K562 (cell line): Measurements from ENCODE around the gene PTCRA. TPM values are rescaled to one million over a fixed set of nuclear protein-coding genes. Genes with fewer than 3 reads are reported as not detected.

Experiments
- ATAC-seq: fragments of 200-7000 bp; cut with Tn5 transposase; 3 replicates; pipeline ENCODE4 v1.9.1; 2020; ENCODE audit warnings: moderate library complexity
- BruUV-seq: library from RNA; stranded (reverse); fragments of 400-500 nt; replicated peaks from 2 replicates; lab custom pipeline; 2021; lab: Mats Ljungman, UMichigan
- CTCF ChIA-PET: fragments of 300-600 bp; formaldehyde crosslinking; extraction: SDS; loops from one replicate; lab custom pipeline; 2021; ENCODE audit warnings: low intra/inter-chr PET ratio; lab: Yijun Ruan, JAX
- POLR2A ChIA-PET: fragments of 300-600, 350-650 bp; sonication (Branson Sonifier 250); formaldehyde crosslinking; extraction: SDS; loops from one replicate; lab custom pipeline; 2021; ENCODE audit warnings: antibody characterized with exemption, inconsistent platforms; lab: Yijun Ruan, JAX
- DNase-seq, 4 experiments: peaks; one replicate each; pipeline versions ENCODE4 v3.0.0 to v3.0.0-alpha.2; 2011 to 2018; ENCODE audit warnings: low spot score in 3 of 4, mixed read lengths in 3 of 4; ENCODE audit errors: extremely low read depth in 1 of 4
- FAIRE-seq: peaks from 2 replicates; lab custom pipeline; 2011; peaks lifted over from hg19 to GRCh38; lab: Jason Lieb, UNC
- H2AFZ ChIP-seq: 2 replicates; pipeline ENCODE4 v1.6.0; 2011; ENCODE audit warnings: low read depth, low read length, control low read depth, inconsistent platforms
- H3K27ac ChIP-seq: fragments of 200-600 bp; 3 replicates; pipeline ENCODE4 v1.8.0; 2011; ENCODE audit warnings: low read depth, mild to moderate bottlenecking, control low read depth, inconsistent platforms, low read length, moderate library complexity, mixed read lengths; ENCODE audit errors: extremely low read depth
- H3K27me3 ChIP-seq, 2 experiments: fragments of 300-600 bp in 1 of 2; 2 replicates in 1 of 2; 3 replicates in 1 of 2; pipeline versions ENCODE4 v1.6.0 to v1.8.0; 2011; ENCODE audit warnings: inconsistent platforms in 2 of 2, low read length in 2 of 2, mild to moderate bottlenecking in 1 of 2, mixed read lengths in 1 of 2, moderate library complexity in 1 of 2; ENCODE audit not compliant: control insufficient read depth in 2 of 2, insufficient read depth in 2 of 2
- H3K36me3 ChIP-seq: fragments of 300-600 bp; 3 replicates; pipeline ENCODE4 v1.8.0; 2011; ENCODE audit warnings: mild to moderate bottlenecking, low read length, inconsistent platforms; ENCODE audit not compliant: control insufficient read depth, insufficient read depth
- H3K4me1 ChIP-seq, 2 experiments: fragments of 200-600 bp in 1 of 2; replicated peaks in 1 of 2; 2 replicates in 1 of 2; 3 replicates in 1 of 2; pipeline versions ENCODE4 v1.5.1 to v1.8.0; 2011; ENCODE audit warnings: inconsistent platforms in 2 of 2, low read length in 2 of 2, mild to moderate bottlenecking in 1 of 2, mixed read lengths in 1 of 2, moderate library complexity in 1 of 2; ENCODE audit not compliant: control insufficient read depth in 2 of 2, insufficient read depth in 2 of 2
- H3K4me2 ChIP-seq: 2 replicates; pipeline ENCODE4 v1.6.1; 2011; ENCODE audit warnings: low read length, control low read depth, inconsistent platforms, mixed read lengths; ENCODE audit not compliant: insufficient read depth
- H3K4me3 ChIP-seq: fragments of 200-600 bp; sonication (generic), shearing (Covaris generic); 2 replicates; pipeline ENCODE4 v1.5.1; 2016; ENCODE audit warnings: control low read depth, inconsistent platforms
- H3K79me2 ChIP-seq: fragments of 200-600 bp; 3 replicates; pipeline ENCODE4 v1.8.0; 2011; ENCODE audit warnings: low read length, inconsistent platforms; ENCODE audit not compliant: control insufficient read depth, insufficient read depth
- H3K9ac ChIP-seq, 2 experiments: 2 replicates each; pipeline versions ENCODE4 v1.6.0 to v1.6.1; 2011; ENCODE audit warnings: low read depth in 2 of 2, low read length in 2 of 2, control low read depth in 1 of 2, inconsistent platforms in 1 of 2, mild to moderate bottlenecking in 1 of 2, mixed read lengths in 1 of 2; ENCODE audit not compliant: insufficient read depth in 1 of 2
- H3K9me1 ChIP-seq: one replicate; pipeline ENCODE4 v1.6.0; 2011; ENCODE audit warnings: inconsistent platforms, mild to moderate bottlenecking, low read length, moderate library complexity; ENCODE audit not compliant: control insufficient read depth, insufficient read depth
- H3K9me3 ChIP-seq: replicated peaks from 2 replicates; pipeline ENCODE4 v1.5.1; 2011; ENCODE audit warnings: low read depth, low read length, inconsistent platforms; ENCODE audit not compliant: control insufficient read depth, insufficient read depth
- H4K20me1 ChIP-seq: replicated peaks from 2 replicates; pipeline ENCODE4 v1.6.1; 2011; ENCODE audit warnings: low read length, inconsistent platforms, mixed read lengths; ENCODE audit not compliant: control insufficient read depth, insufficient read depth
- ARID1B ChIP-seq: fragments of 450-650 bp; IDR thresholded peaks from 2 replicates; pipeline ENCODE4 v1.6.1; 2016; ENCODE audit warnings: antibody characterized with exemption, mild to moderate bottlenecking, inconsistent platforms
- ARNT ChIP-seq, 2 experiments: fragments of 450-650 bp; IDR thresholded peaks; 2 replicates each; pipeline ENCODE4 v1.6.1; 2016; ENCODE audit warnings: mild to moderate bottlenecking in 1 of 2
- CXXC5 ChIP-seq: fragments of 250-450 bp; sonication (Bioruptor Pico); IDR thresholded peaks from 2 replicates; pipeline ENCODE4 v1.8.0; 2022; ENCODE audit warnings: inconsistent platforms, mild to moderate bottlenecking, moderate library complexity
- EP400 ChIP-seq: fragments of 450-650 bp; IDR thresholded peaks from 2 replicates; pipeline ENCODE4 v1.6.1; 2017; ENCODE audit warnings: antibody characterized with exemption, mild to moderate bottlenecking, moderate library complexity
- HNRNPL ChIP-seq: fragments of 200-400 bp; formaldehyde crosslinking; IDR thresholded peaks from 2 replicates; pipeline ENCODE4 v1.6.1; 2017; ENCODE audit warnings: low read depth, mild to moderate bottlenecking, low read length
- JUND ChIP-seq, 2 experiments: IDR thresholded peaks; 2 replicates in 1 of 2; 3 replicates in 1 of 2; pipeline ENCODE4 v1.6.1; 2011; ENCODE audit warnings: borderline replicate concordance in 2 of 2, low read depth in 2 of 2, low read length in 2 of 2, improper control_type of control experiment in 1 of 2, missing biosample characterization in 1 of 2, missing genetic modification characterization in 1 of 2, missing genetic modification reagents in 1 of 2
- MYNN ChIP-seq, 2 experiments: sonication (generic); formaldehyde crosslinking in 1 of 2; IDR thresholded peaks; 2 replicates each; pipeline versions ENCODE4 v1.5.0 to v1.6.1; 2016 to 2020; ENCODE audit warnings: antibody characterized with exemption in 1 of 2, missing genetic modification reagents in 1 of 2
- NFIC ChIP-seq: fragments of 450-650 bp; IDR thresholded peaks from 2 replicates; pipeline ENCODE4 v1.6.1; 2017; ENCODE audit warnings: mild to moderate bottlenecking, inconsistent platforms
- SIN3B ChIP-seq: fragments of 450-650 bp; IDR thresholded peaks from 2 replicates; pipeline ENCODE4 v1.6.1; 2017; ENCODE audit warnings: low read depth, mild to moderate bottlenecking, moderate library complexity
- SMAD4 ChIP-seq: fragments of 250-450 bp; sonication (Bioruptor Pico); conservative IDR thresholded peaks from 2 replicates; pipeline ENCODE4 v1.8.0; 2021; ENCODE audit warnings: inconsistent platforms, mild to moderate bottlenecking, moderate library complexity
- SMC3 ChIP-seq: conservative IDR thresholded peaks from 2 replicates; pipeline ENCODE4 v1.6.1; 2011; ENCODE audit warnings: low read depth, low read length, improper control_type of control experiment; ENCODE audit not compliant: insufficient read depth
- TARDBP ChIP-seq: fragments of 450-650 bp; IDR thresholded peaks from 2 replicates; pipeline ENCODE4 v1.6.1; 2016
- ZNF696 ChIP-seq: fragments of 250-450 bp; sonication (Bioruptor Pico); conservative IDR thresholded peaks from 2 replicates; pipeline ENCODE4 v1.4.0; 2020; ENCODE audit warnings: mild to moderate bottlenecking, moderate library complexity
- WGBS: fragments of 100-300 bp; shearing (Covaris generic); methylation state at CpG from one replicate; pipeline ENCODE4 v1.1.6; 2016; ENCODE audit warnings: low coverage, mixed read lengths; ENCODE audit not compliant: insufficient coverage; ENCODE audit errors: missing lambda C conversion rate; 5-methylcytosine and 5-hydroxymethylcytosine counted together
- in situ Hi-C: fragments of 300-500 bp; cut with MboI; formaldehyde crosslinking; loops from 4 replicates; pipeline ENCODE4 v1.15.0; 2018; ENCODE audit warnings: inconsistent platforms, mixed read lengths
- intact Hi-C: fragments of 100-400 bp; cut with micrococcal nuclease; formaldehyde crosslinking; loops from 2 replicates; pipeline ENCODE4 v1.14.2; 2022
- polyA plus RNA-seq, 8 experiments: library from polyadenylated mRNA; depleted of rRNA in 4 of 8; stranded (reverse) in 5 of 8; unstranded in 3 of 8; fragments of >200 nt; fragmentation: Nextera tagmentation in 2 of 8; fragmentation: Illumina TruSeq in 1 of 8; extraction: Ambion mirVana in 2 of 8; extraction: Trizol in 1 of 8; gene quantifications; 2 replicates each; pipeline versions ENCODE4 v1.2.1 to v1.2.3, GENCODE V29; 2011 to 2014; ENCODE audit warnings: inconsistent platforms in 1 of 8, missing spikeins in 1 of 8
- total RNA-seq, 7 experiments: library from RNA; depleted of rRNA in 6 of 7; stranded (reverse); fragments of >200 nt in 6 of 7; fragmentation: Illumina TruSeq in 2 of 7; extraction: Trizol in 2 of 7; gene quantifications; 2 replicates each; pipeline versions ENCODE4 v1.2.1 to v1.2.3, GENCODE V29; 2011 to 2021; ENCODE audit warnings: low replicate concordance in 1 of 7
- TF ChIP-seq, protein P1 (sequence below): sonication (generic); formaldehyde crosslinking; IDR thresholded peaks from 2 replicates; pipeline ENCODE4 v1.8.1; 2023; ENCODE audit warnings: mild to moderate bottlenecking, missing genetic modification reagents

The PTCRA gene
- total and polyA plus RNA-seq, 9 of the 15 experiments (the other 6 are each of a cell fraction or from before 2014, with no cell fraction given) = 0.21 TPM; not detected in 8

- Histone ChIP-seq H3K36me3 (no peaks in the 10 kb centered on the region), H3K9me3 (no peaks in the 10 kb centered on the region), H3K9ac (no peak overlapping the region), H3K79me2 (no peaks in the 10 kb centered on the region), H3K4me3 (no peak overlapping the region), H3K27me3 (no peaks in the 10 kb centered on the region), H3K27ac (no peak overlapping the region), H2AFZ (no peak overlapping the region), H4K20me1 (no peaks in the 10 kb centered on the region), H3K4me2 (no peak overlapping the region), H3K9me1 (no peaks in the 10 kb centered on the region), H3K4me1 (peaks cover 0 to 7% of the 10 kb centered on the region in 2 experiments; a peak in 3 of 5 replicates)
- no TSS peak for BruUV-seq
- TF ChIP-seq HNRNPL (no peak), NFIC (0 out of 2 replicates have a peak, but pooled peaks have one; percentile 6)
- WGBS = 38% methylated on average over 8 of the region's 8 CpGs
- in situ Hi-C loops (no loop called here), intact Hi-C loops (loop anchor here (1.0 to 10.0 kb wide), 7 partner anchors 62 to 733 kb away; partner anchors contain the start of genes GNMT and TBCC)
- CTCF ChIA-PET = interaction anchor here (1.9 to 2.9 kb wide), 3 partner anchors 239 to 733 kb away, joined by 7 to 26 read pairs (median 20); no protein-coding TSS in a partner anchor
- POLR2A ChIA-PET = interaction anchor here (0.6 to 1.5 kb wide), 3 partner anchors 14 to 516 kb away, joined by 3 to 5 read pairs (median 4); no protein-coding TSS in a partner anchor
- no peak for FAIRE-seq
- ATAC-seq = no peak
- DNase-seq = no peak
Measured at GRCh38 chr6:42899871-42900270, 16.0 kb upstream of the PTCRA start.

- no peaks in the 10 kb centered on the region for H3K36me3 ChIP-seq
- peak overlapping the region; percentile 79 for H2AFZ ChIP-seq
- no peaks in the 10 kb centered on the region for H4K20me1 ChIP-seq
- FAIRE-seq (peak; percentile 97), DNase-seq (peak; percentile 74 to 93 (median 77)), ATAC-seq (peak; percentile 99)
- WGBS = 2% methylated on average over 11 of the region's 11 CpGs
- intact Hi-C loops = loop anchor here (1.0 to 10.0 kb wide), 6 partner anchors 61 to 605 kb away; partner anchors contain the start of gene GNMT
- H3K27me3 ChIP-seq = no peaks in the 10 kb centered on the region
- no TSS peak for BruUV-seq
- no peaks in the 10 kb centered on the region for H3K79me2 ChIP-seq
- H3K4me2 ChIP-seq = peak overlapping the region; percentile 25; the same call in 1 of the 2 replicates
- CTCF ChIA-PET = interaction anchor here (0.8 to 2.9 kb wide), 3 partner anchors 228 to 433 kb away, joined by 4 to 20 read pairs (median 4); no protein-coding TSS in a partner anchor
- no peak overlapping the region for H3K4me3 ChIP-seq
- in situ Hi-C loops = no loop called here
- H3K4me1 ChIP-seq = peaks cover 0 to 7% of the 10 kb centered on the region in 2 experiments; a peak in 3 of 5 replicates
- H3K27ac ChIP-seq = no peak overlapping the region
- H3K9me1 ChIP-seq = no peaks in the 10 kb centered on the region
- peak overlapping the region in 1 of 2 experiments; percentile 50; a peak in 2 of 4 replicates for H3K9ac ChIP-seq
- POLR2A ChIA-PET = interaction anchor here (1.1 kb wide), 1 partner anchor 22 kb away, joined by 3 read pairs; no protein-coding TSS in a partner anchor
- H3K9me3 ChIP-seq = no peaks in the 10 kb centered on the region
- TF ChIP-seq ARID1B = peak; percentile 48
- TF ChIP-seq JUND (IDR thresholded peaks at IDR 0.05; ENCODE audit: borderline replicate concordance, low read depth, low read length) = peak; percentile 47; the same call in 1 of the 2 replicates
- TF ChIP-seq JUND (tag; IDR thresholded peaks at IDR 0.05; ENCODE audit: borderline replicate concordance, low read depth, low read length) = 0 out of 3 replicates have a peak, but pooled peaks have one; percentile 21
- no peak; the same call in 1 of the 2 replicates for TF ChIP-seq MYNN (IDR thresholded peaks at IDR 0.05)
- no peak for TF ChIP-seq MYNN (CRISPR knock-in tag; IDR thresholded peaks at IDR 0.05)
- TF ChIP-seq EP400 = peak; percentile 48
- TF ChIP-seq SMAD4 = 0 out of 2 replicates have a peak, but pooled peaks have one; percentile 25
- TF ChIP-seq ARNT (IDR thresholded peaks at IDR 0.05) = 0 out of 4 replicates have a peak, but pooled peaks of 1 of the 2 experiments have one; percentile 18
- peak; percentile 35; the same call in 1 of the 2 replicates for TF ChIP-seq TARDBP
- no peak for TF ChIP-seq ZNF696
- TF ChIP-seq SMC3 = peak; percentile 96
- 0 out of 2 replicates have a peak, but pooled peaks have one; percentile 30 for TF ChIP-seq SIN3B
- TF ChIP-seq CXXC5 = peak; percentile 38; the same call in 1 of the 2 replicates
- TF ChIP-seq, protein P1, sequence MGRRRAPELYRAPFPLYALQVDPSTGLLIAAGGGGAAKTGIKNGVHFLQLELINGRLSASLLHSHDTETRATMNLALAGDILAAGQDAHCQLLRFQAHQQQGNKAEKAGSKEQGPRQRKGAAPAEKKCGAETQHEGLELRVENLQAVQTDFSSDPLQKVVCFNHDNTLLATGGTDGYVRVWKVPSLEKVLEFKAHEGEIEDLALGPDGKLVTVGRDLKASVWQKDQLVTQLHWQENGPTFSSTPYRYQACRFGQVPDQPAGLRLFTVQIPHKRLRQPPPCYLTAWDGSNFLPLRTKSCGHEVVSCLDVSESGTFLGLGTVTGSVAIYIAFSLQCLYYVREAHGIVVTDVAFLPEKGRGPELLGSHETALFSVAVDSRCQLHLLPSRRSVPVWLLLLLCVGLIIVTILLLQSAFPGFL (CRISPR knock-in tag) = no peak
Measured at GRCh38 chr6:42901538-42901957, 14.3 kb upstream of the PTCRA start.
